Neural progenitor cell (in vitro differentiated cells): ENCODE data around the gene NEMP1.

Source experiments
- CTCF ChIP-seq: fragments of 200-600 bp; sonication (generic); IDR thresholded peaks from 2 replicates; pipeline ENCODE4 v1.5.1; 2017; ENCODE audit warnings: antibody characterized with exemption, mild to moderate bottlenecking
- EZH2 ChIP-seq: fragments of 200-600 bp; sonication (generic); IDR thresholded peaks from 2 replicates; pipeline ENCODE4 v1.6.1; 2017; ENCODE audit warnings: antibody characterized with exemption, mild to moderate bottlenecking, moderate library complexity

GRCh38 chr12:57087010-57087690 lies 8.6 kb upstream of the NEMP1 start:
- TF ChIP-seq CTCF (no peak), EZH2 (no peak)
